ENCODE measurements around the gene ATP13A2. TPM values are rescaled to one million over a fixed set of nuclear protein-coding genes. Genes with fewer than 3 reads are reported as not detected.

Gene ATP13A2
- total RNA-seq, result 46.9 and 50.2 TPM in 2 replicates

GRCh38 chr1:17011439-17012307 lies at the start of gene ATP13A2:
Gene ATP13A2 (minus strand): TSS chr1:17011928. CDS start chr1:17011738, 190 bp downstream.
- no peaks in the 10 kb centered on the region for H3K27me3 Mint-ChIP-seq
- peak; percentile 96 for DNase-seq
- intact Hi-C loops (cut with micrococcal nuclease), result loop anchor here (1.0 to 5.0 kb wide), 2 partner anchors 43 to 99 kb away; partner anchors contain the start of gene SDHB
- H3K36me3 Mint-ChIP-seq (ENCODE audit: low read depth), result peaks cover 1% of the 10 kb centered on the region
- no peaks in the 10 kb centered on the region for H3K9me3 Mint-ChIP-seq
- H3K4me3 Mint-ChIP-seq, result peak within 1 kb of the TSS; percentile 86
- H3K27ac Mint-ChIP-seq, result peak within 1 kb of the TSS; percentile 68
- H3K4me1 Mint-ChIP-seq, result peaks cover 18% of the 10 kb centered on the region

GRCh38 chr1:17061486-17061885 lies 49.8 kb upstream of the ATP13A2 start:
- H3K9me3 Mint-ChIP-seq, result no peaks in the 10 kb centered on the region
- DNase-seq, result no peak
- no peaks in the 10 kb centered on the region for H3K36me3 Mint-ChIP-seq (ENCODE audit: low read depth)
- H3K4me1 Mint-ChIP-seq, result peaks cover 4% of the 10 kb centered on the region
- intact Hi-C loops (cut with micrococcal nuclease), result no loop called here
- H3K4me3 Mint-ChIP-seq, result no peak overlapping the region
- H3K27ac Mint-ChIP-seq, result no peak overlapping the region
- H3K27me3 Mint-ChIP-seq, result peaks cover 6% of the 10 kb centered on the region

GRCh38 chr1:17060306-17060749 lies 48.6 kb upstream of the ATP13A2 start:
- DNase-seq, result no peak
- Mint-ChIP-seq H3K4me1 (peaks cover 4% of the 10 kb centered on the region), H3K27me3 (peaks cover 6% of the 10 kb centered on the region), H3K9me3 (no peaks in the 10 kb centered on the region), H3K36me3 (ENCODE audit: low read depth) (no peaks in the 10 kb centered on the region), H3K4me3 (no peak overlapping the region), H3K27ac (no peak overlapping the region)
- intact Hi-C loops (cut with micrococcal nuclease), result no loop called here

- intact Hi-C loops (cut with micrococcal nuclease), result loop anchor here (10.0 kb wide), 1 partner anchor 695 kb away; the partner anchor contains the start of gene SZRD1
- H3K9me3 Mint-ChIP-seq, result no peaks in the 10 kb centered on the region
- peaks cover 6% of the 10 kb centered on the region for H3K27me3 Mint-ChIP-seq
- no peaks in the 10 kb centered on the region for H3K36me3 Mint-ChIP-seq (ENCODE audit: low read depth)
- peak; percentile 81 for DNase-seq
- H3K4me3 Mint-ChIP-seq, result no peak overlapping the region
- H3K27ac Mint-ChIP-seq, result no peak overlapping the region
- peaks cover 4% of the 10 kb centered on the region for H3K4me1 Mint-ChIP-seq
These were observed 47.9 kb upstream of the ATP13A2 start for GRCh38 chr1:17059391-17060305.

- no peaks in the 10 kb centered on the region for H3K9me3 Mint-ChIP-seq
- H3K27ac Mint-ChIP-seq, result no peak overlapping the region
- peaks cover 8% of the 10 kb centered on the region for H3K36me3 Mint-ChIP-seq (ENCODE audit: low read depth)
- H3K4me1 Mint-ChIP-seq, result peaks cover 8% of the 10 kb centered on the region
- intact Hi-C loops (cut with micrococcal nuclease), result loop anchor here (10.0 kb wide), 1 partner anchor 692 kb away; the partner anchor contains the start of gene SZRD1
- H3K27me3 Mint-ChIP-seq, result peaks cover 6% of the 10 kb centered on the region
- H3K4me3 Mint-ChIP-seq, result no peak overlapping the region
- no peak for DNase-seq
These were observed 44.8 kb upstream of the ATP13A2 start for GRCh38 chr1:17056551-17056950.

GRCh38 chr1:17055801-17056200 lies 44.1 kb upstream of the ATP13A2 start:
- DNase-seq, result no peak
- intact Hi-C loops (cut with micrococcal nuclease), result loop anchor here (2.0 to 10.0 kb wide), 2 partner anchors 151 to 691 kb away; partner anchors contain the start of gene SZRD1
- H3K4me3 Mint-ChIP-seq, result no peak overlapping the region
- H3K36me3 Mint-ChIP-seq (ENCODE audit: low read depth), result peaks cover 13% of the 10 kb centered on the region
- peaks cover 14% of the 10 kb centered on the region for H3K4me1 Mint-ChIP-seq
- peaks cover 6% of the 10 kb centered on the region for H3K27me3 Mint-ChIP-seq
- no peaks in the 10 kb centered on the region for H3K9me3 Mint-ChIP-seq
- no peak overlapping the region for H3K27ac Mint-ChIP-seq

- DNase-seq, result peak; percentile 100
- no peaks in the 10 kb centered on the region for H3K9me3 Mint-ChIP-seq
- intact Hi-C loops (cut with micrococcal nuclease), result loop anchor here (1.0 to 10.0 kb wide), 3 partner anchors 42 to 689 kb away; partner anchors contain the start of gene SZRD1
- H3K27ac Mint-ChIP-seq, result peak within 1 kb of the TSS; percentile 98
- H3K4me1 Mint-ChIP-seq, result peaks cover 16% of the 10 kb centered on the region
- peaks cover 6% of the 10 kb centered on the region for H3K27me3 Mint-ChIP-seq
- peaks cover 13% of the 10 kb centered on the region for H3K36me3 Mint-ChIP-seq (ENCODE audit: low read depth)
- H3K4me3 Mint-ChIP-seq, result peak within 1 kb of the TSS; percentile 99
These were observed 42.1 kb upstream of the ATP13A2 start, which contains the start of gene SDHB for GRCh38 chr1:17053685-17054410. Gene SDHB (minus strand): TSS chr1:17054032. CDS start chr1:17054019, 13 bp downstream.

GRCh38 chr1:17053086-17053684 lies 41.5 kb upstream of the ATP13A2 start:
- Mint-ChIP-seq H3K36me3 (ENCODE audit: low read depth) (peaks cover 13% of the 10 kb centered on the region), H3K4me1 (peaks cover 16% of the 10 kb centered on the region), H3K4me3 (peak overlapping the region; percentile 99), H3K27me3 (peaks cover 3% of the 10 kb centered on the region), H3K27ac (peak overlapping the region; percentile 98), H3K9me3 (no peaks in the 10 kb centered on the region)
- DNase-seq, result no peak
- intact Hi-C loops (cut with micrococcal nuclease), result loop anchor here (10.0 kb wide), 1 partner anchor 688 kb away; the partner anchor contains the start of gene SZRD1

- intact Hi-C loops (cut with micrococcal nuclease), result loop anchor here (10.0 kb wide), 1 partner anchor 688 kb away; the partner anchor contains the start of gene SZRD1
- peaks cover 13% of the 10 kb centered on the region for H3K36me3 Mint-ChIP-seq (ENCODE audit: low read depth)
- no peak overlapping the region for H3K27ac Mint-ChIP-seq
- H3K27me3 Mint-ChIP-seq, result no peaks in the 10 kb centered on the region
- H3K4me1 Mint-ChIP-seq, result peaks cover 20% of the 10 kb centered on the region
- DNase-seq, result no peak
- H3K4me3 Mint-ChIP-seq, result peak overlapping the region; percentile 99
- no peaks in the 10 kb centered on the region for H3K9me3 Mint-ChIP-seq
These were observed 40.9 kb upstream of the ATP13A2 start for GRCh38 chr1:17052641-17053040.

GRCh38 chr1:17052038-17052437 lies 40.3 kb upstream of the ATP13A2 start:
- intact Hi-C loops (cut with micrococcal nuclease), result loop anchor here (10.0 kb wide), 1 partner anchor 687 kb away; the partner anchor contains the start of gene SZRD1
- Mint-ChIP-seq H3K27me3 (no peaks in the 10 kb centered on the region), H3K27ac (no peak overlapping the region), H3K9me3 (no peaks in the 10 kb centered on the region), H3K36me3 (ENCODE audit: low read depth) (peaks cover 13% of the 10 kb centered on the region), H3K4me1 (peaks cover 21% of the 10 kb centered on the region), H3K4me3 (peak overlapping the region; percentile 99)
- DNase-seq, result no peak

GRCh38 chr1:17047924-17048323 lies 36.2 kb upstream of the ATP13A2 start:
- Mint-ChIP-seq H3K27me3 (no peaks in the 10 kb centered on the region), H3K9me3 (no peaks in the 10 kb centered on the region), H3K4me3 (no peak overlapping the region), H3K27ac (no peak overlapping the region), H3K36me3 (ENCODE audit: low read depth) (peaks cover 24% of the 10 kb centered on the region), H3K4me1 (peaks cover 29% of the 10 kb centered on the region)
- no peak for DNase-seq
- intact Hi-C loops (cut with micrococcal nuclease), result loop anchor here (5.0 kb wide), 1 partner anchor 96 kb away; no protein-coding TSS in a partner anchor

- H3K27ac Mint-ChIP-seq, result no peak overlapping the region
- intact Hi-C loops (cut with micrococcal nuclease), result loop anchor here (5.0 kb wide), 1 partner anchor 94 kb away; no protein-coding TSS in a partner anchor
These were observed 34.6 kb upstream of the ATP13A2 start for GRCh38 chr1:17046334-17046657.

More at GRCh38 chr1:17046334-17046657, 34.6 kb upstream of the ATP13A2 start:
- Mint-ChIP-seq H3K9me3 (no peaks in the 10 kb centered on the region), H3K27me3 (no peaks in the 10 kb centered on the region), H3K36me3 (ENCODE audit: low read depth) (peaks cover 28% of the 10 kb centered on the region), H3K4me3 (no peak overlapping the region), H3K4me1 (peaks cover 21% of the 10 kb centered on the region)
- no peak for DNase-seq

Data from activated CD4-positive, alpha-beta T cell treated with anti-CD3 and anti-CD28 coated beads, Interleukin-2, amount 10 ng/mL, durations not matched to agents 24 days and 14 days (primary cell).